GM23248 (cell line): ENCODE results near the gene PALM3. TPM values are rescaled to one million over a fixed set of nuclear protein-coding genes. Genes with fewer than 3 reads are reported as not detected.

Source experiments
- DNase-seq: peaks from one replicate; pipeline ENCODE4 v3.0.0-alpha.2; 2015
- H2AFZ ChIP-seq: fragments of 200-600 bp; sonication (generic); 2 replicates; pipeline ENCODE4 v1.6.1; 2016; ENCODE audit warnings: antibody characterized with exemption
- H3F3A ChIP-seq: fragments of 200-600 bp; sonication (generic); 2 replicates; pipeline ENCODE4 v1.6.1; 2016; ENCODE audit warnings: mild to moderate bottlenecking, antibody characterized with exemption, mixed run types; ENCODE audit not compliant: insufficient read depth
- H3K27ac ChIP-seq: fragments of 200-600 bp; sonication (generic); 2 replicates; pipeline ENCODE4 v1.5.1; 2016; ENCODE audit warnings: mild to moderate bottlenecking
- H3K27me3 ChIP-seq: fragments of 200-600 bp; sonication (generic); replicated peaks from 2 replicates; pipeline ENCODE4 v1.6.1; 2016; ENCODE audit warnings: mild to moderate bottlenecking; ENCODE audit not compliant: insufficient read depth
- H3K36me3 ChIP-seq: fragments of 200-600 bp; sonication (generic); 2 replicates; pipeline ENCODE4 v1.6.1; 2016; ENCODE audit warnings: low read depth, mild to moderate bottlenecking
- H3K4me1 ChIP-seq: fragments of 200-600 bp; sonication (generic); 2 replicates; pipeline ENCODE4 v1.6.1; 2016; ENCODE audit warnings: mild to moderate bottlenecking; ENCODE audit not compliant: insufficient read depth
- H3K4me2 ChIP-seq: fragments of 200-600 bp; sonication (generic); one replicate; pipeline ENCODE4 v1.6.1; 2016; ENCODE audit warnings: mild to moderate bottlenecking; ENCODE audit not compliant: unreplicated experiment
- H3K4me3 ChIP-seq: fragments of 200-600 bp; sonication (generic); 2 replicates; pipeline ENCODE4 v1.5.1; 2016; ENCODE audit warnings: mild to moderate bottlenecking
- H3K79me2 ChIP-seq: fragments of 200-600 bp; sonication (generic); 2 replicates; pipeline ENCODE4 v1.6.1; 2016; ENCODE audit warnings: mild to moderate bottlenecking; ENCODE audit not compliant: insufficient read depth
- H3K9ac ChIP-seq: fragments of 200-600 bp; sonication (generic); 2 replicates; pipeline ENCODE4 v1.6.1; 2016; ENCODE audit warnings: mild to moderate bottlenecking
- H3K9me2 ChIP-seq: fragments of 200-600 bp; sonication (generic); 2 replicates; pipeline ENCODE4 v1.6.1; 2016; ENCODE audit warnings: mixed run types, mild to moderate bottlenecking, moderate library complexity; ENCODE audit not compliant: insufficient read depth
- H3K9me3 ChIP-seq: fragments of 200-600 bp; sonication (generic); one replicate; pipeline ENCODE4 v1.6.1; 2017; ENCODE audit warnings: low read depth
- H4K20me1 ChIP-seq: fragments of 200-600 bp; sonication (generic); 2 replicates; pipeline ENCODE4 v1.6.0; 2016; ENCODE audit not compliant: insufficient read depth
- EZH2 ChIP-seq: fragments of 200-600 bp; sonication (generic); IDR thresholded peaks from 2 replicates; pipeline ENCODE4 v1.6.1; 2018; ENCODE audit warnings: antibody characterized with exemption, mild to moderate bottlenecking; ENCODE audit not compliant: insufficient read depth, poor library complexity, severe bottlenecking
- EZH2phosphoT487 ChIP-seq: fragments of 200-600 bp; sonication (generic); IDR thresholded peaks from 2 replicates; pipeline ENCODE4 v1.6.1; 2018; ENCODE audit warnings: antibody characterized with exemption, moderate library complexity, mild to moderate bottlenecking, low read depth; ENCODE audit not compliant: insufficient read depth
- WGBS, 2 experiments: methylation state at CpG; one replicate each; pipeline ENCODE4 v1.1.6; 2015 to 2017; ENCODE audit warnings: low lambda C conversion rate in 2 of 2, low coverage in 1 of 2; ENCODE audit errors: missing lambda C conversion rate in 2 of 2; 5-methylcytosine and 5-hydroxymethylcytosine counted together
- in situ Hi-C: fragments of 300-500 bp; cut with MboI; formaldehyde crosslinking; loops from 2 replicates; pipeline ENCODE4 v1.15.0; 2020
- polyA plus RNA-seq: library from polyadenylated mRNA; unstranded; fragments of >200 nt; fragmentation: Nextera tagmentation; extraction: Ambion mirVana; gene quantifications from 2 replicates; pipeline ENCODE4 v1.2.1, GENCODE V29; 2016
- total RNA-seq: library from RNA; depleted of rRNA; stranded (reverse); fragments of >200 nt; shearing (Covaris generic); gene quantifications from 2 replicates; pipeline ENCODE4 v1.2.3, GENCODE V29; 2014

PALM3 gene
- total and polyA plus RNA-seq, 2 experiments from 2014 or later = 0.15 TPM; not detected in 1

- Histone ChIP-seq H3K27ac (peak overlapping the region; percentile 76), H3K79me2 (peaks cover 18% of the 10 kb centered on the region), H3K27me3 (no peaks in the 10 kb centered on the region), H3K4me3 (peak overlapping the region; percentile 89), H3K36me3 (no peaks in the 10 kb centered on the region), H3K9ac (peak overlapping the region; percentile 90), H2AFZ (peak overlapping the region; percentile 85), H3K9me2 (no peaks in the 10 kb centered on the region), H3K9me3 (no peaks in the 10 kb centered on the region), H3K4me1 (peaks cover 6% of the 10 kb centered on the region), H3F3A (peaks cover 15% of the 10 kb centered on the region), H4K20me1 (no peaks in the 10 kb centered on the region), H3K4me2 (peak overlapping the region; percentile 89)
- TF ChIP-seq EZH2phosphoT487 (no peak), EZH2 (no peak)
- 17 to 20% methylated on average over 23 to 24 of the region's 24 CpGs for WGBS, 2 experiments
- in situ Hi-C loops = no loop called here
- peak; percentile 81 for DNase-seq
Observed at GRCh38 chr19:14081797-14082674, 20.2 kb upstream of the PALM3 start.

DNA sequence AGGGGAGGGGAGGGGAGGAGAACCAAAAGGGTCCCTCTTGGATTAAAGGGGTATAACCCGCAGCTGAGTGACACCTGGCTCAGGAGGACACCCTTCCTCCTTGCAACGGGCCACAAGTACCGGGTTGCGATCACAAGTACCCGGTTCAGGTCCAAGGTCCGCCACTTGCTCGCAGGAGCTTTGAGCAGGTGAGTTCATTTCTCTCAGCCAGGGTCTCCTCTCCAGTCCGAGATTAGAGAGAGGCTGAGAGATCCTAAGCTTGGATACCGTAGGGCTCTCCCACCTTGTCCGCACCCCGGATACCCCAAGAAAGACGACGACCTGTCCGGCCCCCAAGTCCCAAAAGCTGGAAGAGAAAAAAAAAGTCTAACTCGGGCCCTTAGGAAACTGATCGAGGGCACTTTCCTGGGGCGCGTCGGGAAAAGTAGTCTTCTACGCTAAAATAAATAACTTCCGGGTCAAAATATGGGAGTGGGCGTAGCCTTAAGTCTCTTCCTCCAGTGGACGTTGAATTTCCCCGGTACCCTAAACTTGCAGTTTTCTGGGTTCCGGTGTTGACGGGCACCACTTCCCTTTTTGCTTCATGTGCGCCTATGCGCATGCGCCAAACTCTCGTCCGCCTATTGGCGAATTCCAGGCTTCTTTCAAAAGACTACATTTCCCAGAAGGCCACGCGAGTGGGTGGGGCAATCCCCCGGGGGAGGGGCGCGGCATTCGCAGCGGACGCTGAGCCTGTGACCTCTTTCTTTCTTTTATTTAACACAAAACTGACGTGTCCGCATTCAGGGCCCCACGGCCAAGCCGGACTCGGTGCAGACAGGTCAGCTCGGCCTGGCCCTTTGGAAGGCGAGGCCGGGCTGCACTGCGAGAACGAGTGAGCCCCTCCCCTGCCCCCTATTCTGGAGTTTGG is 19.3 kb upstream of the PALM3 start:
- WGBS, 2 experiments = 1% methylated on average over 43 to 50 of the region's 50 CpGs

DNA sequence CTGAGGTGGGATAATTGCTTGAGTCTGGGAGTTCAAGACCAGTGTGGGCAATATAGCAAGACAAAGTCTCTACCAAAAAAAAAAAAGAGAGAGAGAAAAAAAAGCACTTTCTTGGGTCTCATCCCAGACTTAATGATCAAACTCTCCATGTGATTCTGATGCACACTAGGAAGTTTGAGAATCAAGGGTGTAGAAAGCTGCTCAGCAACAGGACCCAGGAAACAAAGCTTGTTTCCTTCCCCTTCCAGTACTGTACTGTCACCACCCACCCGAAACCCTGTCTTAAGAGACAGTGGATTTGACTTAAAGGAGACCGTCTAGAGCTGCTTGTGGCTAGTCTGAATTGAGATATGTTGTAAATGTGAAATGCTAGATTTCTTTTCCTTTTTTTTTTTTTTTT is 16.5 kb upstream of the PALM3 start:
- Histone ChIP-seq H3K4me2 (no peak overlapping the region), H4K20me1 (no peaks in the 10 kb centered on the region), H2AFZ (no peak overlapping the region), H3F3A (no peaks in the 10 kb centered on the region), H3K79me2 (peaks cover 18% of the 10 kb centered on the region), H3K9me3 (no peaks in the 10 kb centered on the region), H3K36me3 (no peaks in the 10 kb centered on the region), H3K9ac (no peak overlapping the region), H3K9me2 (no peaks in the 10 kb centered on the region), H3K27ac (no peak overlapping the region), H3K27me3 (no peaks in the 10 kb centered on the region), H3K4me1 (peaks cover 12% of the 10 kb centered on the region), H3K4me3 (no peak overlapping the region)
- in situ Hi-C loops = loop anchor here (10.0 kb wide), 1 partner anchor 194 kb away; no protein-coding TSS in a partner anchor
- TF ChIP-seq EZH2phosphoT487 (no peak), EZH2 (no peak)
- peak; percentile 47 for DNase-seq
- WGBS, 2 experiments = 17 to 26% methylated on average over 2 of the region's 2 CpGs

More for the DNA sequence above, 19.3 kb upstream of the PALM3 start:
- Histone ChIP-seq H3K27me3 (no peaks in the 10 kb centered on the region), H3K4me1 (peaks cover 6% of the 10 kb centered on the region), H3K27ac (peak overlapping the region; percentile 76), H3K9me2 (no peaks in the 10 kb centered on the region), H2AFZ (peak overlapping the region; percentile 95), H3K4me3 (peak overlapping the region; percentile 89), H3K36me3 (no peaks in the 10 kb centered on the region), H3K9me3 (no peaks in the 10 kb centered on the region), H3K9ac (peak overlapping the region; percentile 93), H3K79me2 (peaks cover 18% of the 10 kb centered on the region), H4K20me1 (no peaks in the 10 kb centered on the region), H3F3A (peaks cover 8% of the 10 kb centered on the region; the same call in 1 of the 2 replicates), H3K4me2 (peak overlapping the region; percentile 98)
- TF ChIP-seq EZH2phosphoT487 = no peak
- no peak for TF ChIP-seq EZH2
- DNase-seq = peak; percentile 99
- in situ Hi-C loops = no loop called here
